HG03039 (cell line): ENCODE data around the gene IRF6.

ENCODE experiments used
- ATAC-seq: cut with Tn5 transposase; IDR thresholded peaks from one replicate; pipeline ENCODE4 v1.9.1; 2021; ENCODE audit warnings: mild to moderate bottlenecking, moderate library complexity; ENCODE audit not compliant: unreplicated experiment

Gene IRF6

GRCh38 chr1:209761011-209761635 is 44.8 kb downstream of the IRF6 start:
- ATAC-seq = no peak

GRCh38 chr1:209759829-209760359 is 46.0 kb downstream of the IRF6 start:
- ATAC-seq = no peak

GRCh38 chr1:209758400-209758799 is 47.5 kb downstream of the IRF6 start:
- ATAC-seq = no peak

- no peak for ATAC-seq
Measured at GRCh38 chr1:209756615-209757445, 49.1 kb downstream of the IRF6 start.

- peak; percentile 65 for ATAC-seq
Measured at GRCh38 chr1:209755926-209756614, 49.9 kb downstream of the IRF6 start, which contains the start of gene TRAF3IP3. Gene TRAF3IP3, plus strand, starts transcription at chr1:209756053. Its CDS starts 3,987 bp downstream, at chr1:209760040.

- no peak for ATAC-seq
Measured at GRCh38 chr1:209755256-209755655, 50.7 kb downstream of the IRF6 start.

GRCh38 chr1:209752890-209753289 is 53.1 kb downstream of the IRF6 start:
- ATAC-seq = no peak

GRCh38 chr1:209751627-209752231 is 54.2 kb downstream of the IRF6 start:
- ATAC-seq = peak; percentile 42

- no peak for ATAC-seq
Measured at GRCh38 chr1:209749670-209750323, 56.1 kb downstream of the IRF6 start.

- no peak for ATAC-seq
Measured at GRCh38 chr1:209749205-209749604, 56.7 kb downstream of the IRF6 start.

GRCh38 chr1:209748620-209749019 is 57.3 kb downstream of the IRF6 start:
- ATAC-seq = no peak

GRCh38 chr1:209747580-209748262 is 58.2 kb downstream of the IRF6 start:
- peak; percentile 71 for ATAC-seq

GRCh38 chr1:209746451-209747165 is 59.3 kb downstream of the IRF6 start:
- ATAC-seq = no peak

GRCh38 chr1:209743145-209743482 is 62.8 kb downstream of the IRF6 start:
- no peak for ATAC-seq

GRCh38 chr1:209742409-209743144 is 63.4 kb downstream of the IRF6 start:
- no peak for ATAC-seq

GRCh38 chr1:209741889-209742288 is 64.1 kb downstream of the IRF6 start:
- no peak for ATAC-seq

GRCh38 chr1:209741193-209741592 is 64.7 kb downstream of the IRF6 start:
- no peak for ATAC-seq

GRCh38 chr1:209738270-209738669 is 67.7 kb downstream of the IRF6 start:
- no peak for ATAC-seq

GRCh38 chr1:209737118-209737505 is 68.8 kb downstream of the IRF6 start:
- ATAC-seq = no peak
